ENCODE results near the gene FBXW9.

Gene FBXW9

GRCh38 chr19:12665671-12666264 is 30.7 kb downstream of the FBXW9 start:
- Histone ChIP-seq H4K20me1 (ENCODE audit: insufficient read depth, low read length) (peaks cover 8% of the 10 kb centered on the region; the same call in 1 of the 2 replicates), H3K4me1 (ENCODE audit: insufficient read depth, low read length) (peaks cover 48% of the 10 kb centered on the region), H3K36me3 (ENCODE audit: insufficient read depth, low read length) (peaks cover 59% of the 10 kb centered on the region), H2AFZ (ENCODE audit: low read depth, low read length) (peak overlapping the region; percentile 94), H3K9me3 (ENCODE audit: insufficient read depth, low read length, severe bottlenecking) (no peaks in the 10 kb centered on the region), H3K79me2 (ENCODE audit: insufficient read depth, low read length) (peaks cover 56% of the 10 kb centered on the region), H3K9ac (ENCODE audit: low read depth, low read length) (peak overlapping the region; percentile 74), H3K27me3 (ENCODE audit: insufficient read depth, low read length, poor library complexity) (no peaks in the 10 kb centered on the region), H3K4me3 (ENCODE audit: low read depth in 1 of 2, low read length in 2 of 2) (peak overlapping the region; percentile 84 to 86), H3K27ac (ENCODE audit: low read length) (peak overlapping the region; percentile 77), H3K4me2 (ENCODE audit: insufficient read depth, low read length) (peak overlapping the region; percentile 77)
- no peak for ATAC-seq (ENCODE audit: insufficient read depth, low read depth)
- no peak for DNase-seq
- TF ChIP-seq EZH2 (IDR thresholded peaks at IDR 0.05; ENCODE audit: borderline replicate concordance, low read depth, low read length, severe bottlenecking) (no peak), CTCF (IDR thresholded peaks at IDR 0.05; ENCODE audit: borderline replicate concordance, extremely low read depth, low read length, poor library complexity, severe bottlenecking) (no peak)

GRCh38 chr19:12665281-12665573 is 31.2 kb downstream of the FBXW9 start:
- no peak overlapping the region for H3K4me3 ChIP-seq (ENCODE audit: low read depth in 1 of 2, low read length in 2 of 2)
- H3K27me3 ChIP-seq (ENCODE audit: insufficient read depth, low read length, poor library complexity), result no peaks in the 10 kb centered on the region
- H3K36me3 ChIP-seq (ENCODE audit: insufficient read depth, low read length), result peaks cover 53% of the 10 kb centered on the region
- H3K9me3 ChIP-seq (ENCODE audit: insufficient read depth, low read length, severe bottlenecking), result no peaks in the 10 kb centered on the region
- H3K79me2 ChIP-seq (ENCODE audit: insufficient read depth, low read length), result peaks cover 51% of the 10 kb centered on the region
- no peak overlapping the region for H3K9ac ChIP-seq (ENCODE audit: low read depth, low read length)
- peaks cover 42% of the 10 kb centered on the region for H3K4me1 ChIP-seq (ENCODE audit: insufficient read depth, low read length)
- ATAC-seq (ENCODE audit: insufficient read depth, low read depth) (no peak), DNase-seq (no peak)
- peak overlapping the region; percentile 77; the same call in 1 of the 2 replicates for H3K4me2 ChIP-seq (ENCODE audit: insufficient read depth, low read length)
- H4K20me1 ChIP-seq (ENCODE audit: insufficient read depth, low read length), result 0 out of 2 replicates have a peak, but pooled peaks cover 5% of the 10 kb centered on the region
- TF ChIP-seq EZH2 (IDR thresholded peaks at IDR 0.05; ENCODE audit: borderline replicate concordance, low read depth, low read length, severe bottlenecking) (no peak), CTCF (IDR thresholded peaks at IDR 0.05; ENCODE audit: borderline replicate concordance, extremely low read depth, low read length, poor library complexity, severe bottlenecking) (no peak)
- H3K27ac ChIP-seq (ENCODE audit: low read length), result no peak overlapping the region
- no peak overlapping the region for H2AFZ ChIP-seq (ENCODE audit: low read depth, low read length)

DNA sequence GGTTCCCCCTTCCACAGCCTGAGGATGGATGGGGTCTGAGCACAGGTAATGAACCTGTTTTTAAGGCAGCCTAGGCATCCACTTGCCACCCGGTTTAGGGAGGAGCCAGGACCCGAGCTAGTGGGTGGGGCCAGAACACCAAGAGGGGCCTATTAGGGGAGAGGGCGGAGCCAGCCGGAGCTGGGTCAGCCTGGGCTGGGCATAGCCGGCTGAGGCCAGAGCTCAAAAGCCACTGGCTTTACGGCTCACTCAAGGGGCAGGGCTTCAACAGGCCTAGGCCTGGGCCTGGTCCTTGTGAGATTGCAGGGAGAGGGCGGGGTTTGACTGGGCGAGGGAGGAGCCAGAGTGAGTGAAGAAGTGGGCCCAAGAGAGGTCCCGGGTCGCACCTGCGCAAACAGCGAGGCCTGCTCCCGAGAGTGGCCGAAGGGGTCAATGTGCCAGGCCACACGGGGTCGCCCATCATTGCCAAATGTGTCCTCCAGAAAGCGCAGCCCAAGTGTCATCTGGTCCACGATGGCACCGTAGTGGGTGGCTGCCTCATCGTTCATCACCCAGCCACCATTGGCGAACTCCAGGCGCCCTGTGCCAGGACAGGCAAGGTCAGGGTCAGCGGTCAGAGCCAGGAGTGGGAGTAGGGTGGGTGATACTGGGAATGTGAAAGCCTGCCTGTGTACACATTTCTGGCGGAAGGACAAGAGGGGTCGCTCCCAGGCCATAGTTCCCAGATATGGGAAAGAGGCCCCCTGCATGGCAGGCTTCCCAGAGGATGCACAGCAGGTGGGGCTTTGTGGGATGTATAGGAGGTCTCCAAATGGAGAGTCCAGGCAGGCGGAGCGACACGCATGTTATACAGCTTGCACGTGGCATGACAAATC is 31.8 kb downstream of the FBXW9 start:
- Histone ChIP-seq H3K27ac (ENCODE audit: low read length) (no peak overlapping the region), H4K20me1 (ENCODE audit: insufficient read depth, low read length) (0 out of 2 replicates have a peak, but pooled peaks cover 5% of the 10 kb centered on the region), H3K9me3 (ENCODE audit: insufficient read depth, low read length, severe bottlenecking) (no peaks in the 10 kb centered on the region), H3K79me2 (ENCODE audit: insufficient read depth, low read length) (peaks cover 45% of the 10 kb centered on the region), H3K36me3 (ENCODE audit: insufficient read depth, low read length) (peaks cover 54% of the 10 kb centered on the region), H3K27me3 (ENCODE audit: insufficient read depth, low read length, poor library complexity) (no peaks in the 10 kb centered on the region), H2AFZ (ENCODE audit: low read depth, low read length) (no peak overlapping the region), H3K4me2 (ENCODE audit: insufficient read depth, low read length) (peak overlapping the region; percentile 77; the same call in 1 of the 2 replicates), H3K4me3 (ENCODE audit: low read depth in 1 of 2, low read length in 2 of 2) (no peak overlapping the region), H3K9ac (ENCODE audit: low read depth, low read length) (no peak overlapping the region), H3K4me1 (ENCODE audit: insufficient read depth, low read length) (peaks cover 38% of the 10 kb centered on the region)
- TF ChIP-seq CTCF (IDR thresholded peaks at IDR 0.05; ENCODE audit: borderline replicate concordance, extremely low read depth, low read length, poor library complexity, severe bottlenecking) (no peak), EZH2 (IDR thresholded peaks at IDR 0.05; ENCODE audit: borderline replicate concordance, low read depth, low read length, severe bottlenecking) (no peak)
- ATAC-seq (ENCODE audit: insufficient read depth, low read depth), result no peak
- DNase-seq, result no peak
